HG02759 (cell line): ENCODE data around the gene NFE2.
"Not testable (repeated sequence)": the region's sequence is repeated elsewhere in the genome, so short reads cannot be mapped to it uniquely, and the experiment has no call there.

Experiments used
- ATAC-seq: cut with Tn5 transposase; IDR thresholded peaks from one replicate; pipeline ENCODE4 v1.9.1; 2021; ENCODE audit warnings: mild to moderate bottlenecking, moderate library complexity; ENCODE audit not compliant: unreplicated experiment

NFE2 gene

GRCh38 chr12:54284070-54284780 lies 16.6 kb downstream of the NFE2 start:
- not testable (repeated sequence) for ATAC-seq

- ATAC-seq, result no peak
These were observed 17.7 kb downstream of the NFE2 start for GRCh38 chr12:54282949-54283593.

GRCh38 chr12:54281694-54282093 lies 19.1 kb downstream of the NFE2 start:
- ATAC-seq, result not testable (repeated sequence)

- not testable (repeated sequence) for ATAC-seq
These were observed 19.6 kb downstream of the NFE2 start for GRCh38 chr12:54281261-54281638.

GRCh38 chr12:54280468-54281260 lies 20.2 kb downstream of the NFE2 start, which contains the start of gene HNRNPA1:
Gene HNRNPA1 (plus strand): TSS chr12:54280726. CDS start chr12:54280808, 82 bp downstream.
- peak; percentile 80 for ATAC-seq

- ATAC-seq, result peak; percentile 73
These were observed 21.0 kb downstream of the NFE2 start, which contains the start of gene CBX5 for GRCh38 chr12:54279632-54280467. Gene CBX5 (minus strand): TSS chr12:54280122. CDS start chr12:54257650, 22,472 bp downstream.

- peak; percentile 0 for ATAC-seq
These were observed 21.6 kb downstream of the NFE2 start for GRCh38 chr12:54279227-54279631.

GRCh38 chr12:54277823-54278276 lies 23.0 kb downstream of the NFE2 start:
- ATAC-seq, result no peak

GRCh38 chr12:54276368-54276767 lies 24.4 kb downstream of the NFE2 start:
- ATAC-seq, result no peak

- ATAC-seq, result no peak
These were observed 26.8 kb downstream of the NFE2 start for GRCh38 chr12:54273981-54274380.

GRCh38 chr12:54272214-54272613 lies 28.6 kb downstream of the NFE2 start:
- ATAC-seq, result no peak

- ATAC-seq, result no peak
These were observed 30.5 kb downstream of the NFE2 start for GRCh38 chr12:54270345-54270744.

GRCh38 chr12:54266852-54267251 lies 34.0 kb downstream of the NFE2 start:
- ATAC-seq, result no peak

- no peak for ATAC-seq
These were observed 35.4 kb downstream of the NFE2 start for GRCh38 chr12:54265364-54265812.

- ATAC-seq, result no peak
These were observed 38.4 kb downstream of the NFE2 start for GRCh38 chr12:54262403-54262925.

GRCh38 chr12:54261815-54262402 lies 38.9 kb downstream of the NFE2 start:
- ATAC-seq, result no peak

- peak; percentile 94 for ATAC-seq
These were observed 41.4 kb downstream of the NFE2 start for GRCh38 chr12:54259194-54260011.

- ATAC-seq, result no peak
These were observed 42.6 kb downstream of the NFE2 start for GRCh38 chr12:54258201-54258681.

GRCh38 chr12:54257332-54257731 lies 43.5 kb downstream of the NFE2 start:
- ATAC-seq, result no peak
